SK-N-SH (cell line): Measurements from ENCODE around the gene UGP2. TPM values are rescaled to one million over a fixed set of nuclear protein-coding genes. Genes with fewer than 3 reads are reported as not detected.

Experiments
- CTCF ChIA-PET: fragments of 300-600, 350-600 bp; formaldehyde crosslinking; extraction: SDS; loops from one replicate; lab custom pipeline; 2021; lab: Yijun Ruan, JAX
- POLR2A ChIA-PET: fragments of 350-600 bp; sonication (Branson Sonifier 250); formaldehyde crosslinking; extraction: SDS; loops from one replicate; lab custom pipeline; 2020; ENCODE audit warnings: antibody characterized with exemption, inconsistent platforms; lab: Yijun Ruan, JAX
- DNase-seq: peaks from one replicate; pipeline ENCODE4 v3.0.0; 2012
- H2AFZ ChIP-seq: fragments of 200-600 bp; sonication (generic); 2 replicates; pipeline ENCODE4 v1.8.1; 2016; ENCODE audit warnings: antibody characterized with exemption, mild to moderate bottlenecking, low read depth
- H3F3A ChIP-seq: fragments of 200-600 bp; sonication (generic); replicated peaks from 2 replicates; pipeline ENCODE3; 2016; ENCODE audit warnings: antibody characterized with exemption, mild to moderate bottlenecking; ENCODE audit not compliant: insufficient read depth
- H3K27ac ChIP-seq, 2 experiments: fragments of 200-500 bp in 1 of 2; fragments of 200-600 bp in 1 of 2; sonication (Bioruptor generic) in 1 of 2; sonication (generic), shearing (Covaris generic) in 1 of 2; 2 replicates each; pipeline versions ENCODE4 v1.5.1 to v1.6.1; 2014 to 2016; ENCODE audit warnings: low read depth in 2 of 2, inconsistent platforms in 1 of 2, low read length in 1 of 2, mild to moderate bottlenecking in 1 of 2, mixed read lengths in 1 of 2
- H3K27me3 ChIP-seq: fragments of 200-600 bp; sonication (generic), shearing (Covaris generic); 2 replicates; pipeline ENCODE4 v1.6.1; 2016; ENCODE audit warnings: mixed run types; ENCODE audit not compliant: insufficient read depth
- H3K36me3 ChIP-seq, 2 experiments: fragments of 200-500 bp in 1 of 2; fragments of 200-600 bp in 1 of 2; sonication (Bioruptor generic) in 1 of 2; sonication (generic) in 1 of 2; replicated peaks in 1 of 2; 2 replicates each; pipeline versions ENCODE3 to v1.5.1; 2014 to 2016; ENCODE audit warnings: low read length in 1 of 2, mild to moderate bottlenecking in 1 of 2; ENCODE audit not compliant: insufficient read depth in 2 of 2, control insufficient read depth in 1 of 2
- H3K4me1 ChIP-seq, 2 experiments: fragments of 200-500 bp in 1 of 2; fragments of 200-600 bp in 1 of 2; sonication (Bioruptor generic) in 1 of 2; sonication (generic), shearing (Covaris generic) in 1 of 2; 2 replicates each; pipeline versions ENCODE4 v1.5.1 to v1.6.1; 2014 to 2016; ENCODE audit warnings: low read depth in 1 of 2, low read length in 1 of 2, mixed run types in 1 of 2; ENCODE audit not compliant: insufficient read depth in 2 of 2, control insufficient read depth in 1 of 2
- H3K4me2 ChIP-seq: fragments of 200-600 bp; sonication (generic), shearing (Covaris generic); 2 replicates; pipeline ENCODE4 v1.6.1; 2017; ENCODE audit warnings: mixed run types
- H3K4me3 ChIP-seq, 2 experiments: fragments of 200-500 bp in 1 of 2; fragments of 200-600 bp in 1 of 2; sonication (Bioruptor generic) in 1 of 2; sonication (generic), shearing (Covaris generic) in 1 of 2; 2 replicates each; pipeline versions ENCODE4 v1.5.1 to v1.8.1; 2014 to 2016; ENCODE audit warnings: low read depth in 2 of 2, inconsistent platforms in 1 of 2, low read length in 1 of 2, mild to moderate bottlenecking in 1 of 2, mixed read lengths in 1 of 2, moderate library complexity in 1 of 2
- H3K79me2 ChIP-seq: fragments of 200-600 bp; sonication (generic); 2 replicates; pipeline ENCODE4 v1.8.1; 2017; ENCODE audit warnings: mild to moderate bottlenecking; ENCODE audit not compliant: insufficient read depth
- H3K9ac ChIP-seq: fragments of 200-600 bp; sonication (generic); 2 replicates; pipeline ENCODE4 v1.6.1; 2017; ENCODE audit warnings: mixed run types
- H3K9me2 ChIP-seq: fragments of 200-600 bp; sonication (generic); 2 replicates; pipeline ENCODE4 v1.6.1; 2017; ENCODE audit warnings: mixed run types
- H3K9me3 ChIP-seq: fragments of 200-600 bp; sonication (generic); 2 replicates; pipeline ENCODE4 v1.6.1; 2017; ENCODE audit warnings: mixed run types, mild to moderate bottlenecking, moderate library complexity
- H4K20me1 ChIP-seq: fragments of 200-600 bp; sonication (generic); 2 replicates; pipeline ENCODE4 v1.6.1; 2017; ENCODE audit warnings: mild to moderate bottlenecking, mixed run types; ENCODE audit not compliant: insufficient read depth
- CHD2 ChIP-seq: fragments of 150-350 bp; IDR thresholded peaks from 2 replicates; pipeline ENCODE4 v1.6.1; 2018; ENCODE audit warnings: low read length; ENCODE audit not compliant: partially characterized antibody
- EP300 ChIP-seq, 2 experiments: IDR thresholded peaks; 2 replicates each; pipeline versions ENCODE4 v1.4.0 to v1.6.1; 2012; ENCODE audit warnings: borderline replicate concordance in 1 of 2, low read depth in 1 of 2, low read length in 1 of 2
- EZH2phosphoT487 ChIP-seq: fragments of 200-600 bp; sonication (generic); IDR thresholded peaks from 2 replicates; pipeline ENCODE4 v1.6.1; 2017; ENCODE audit warnings: low read depth, mixed run types, mild to moderate bottlenecking, antibody characterized with exemption, moderate library complexity, borderline replicate concordance
- GABPA ChIP-seq: IDR thresholded peaks from 2 replicates; pipeline ENCODE4 v1.4.0; 2012; ENCODE audit warnings: low read depth, mild to moderate bottlenecking
- RAD21 ChIP-seq: IDR thresholded peaks from 2 replicates; pipeline ENCODE4 v1.6.1; 2012; ENCODE audit warnings: mild to moderate bottlenecking, low read length
- ZBTB33 ChIP-seq: IDR thresholded peaks from 2 replicates; pipeline ENCODE4 v1.4.0; 2012; ENCODE audit warnings: low read depth, borderline replicate concordance
- WGBS: methylation state at CpG from one replicate; pipeline ENCODE4 v1.1.6; 2017; ENCODE audit warnings: low lambda C conversion rate; 5-methylcytosine and 5-hydroxymethylcytosine counted together
- polyA plus RNA-seq, 3 experiments: library from polyadenylated mRNA; depleted of rRNA; stranded (reverse); fragments of >200 nt; gene quantifications; 2 replicates each; pipeline ENCODE4 v1.2.3, GENCODE V29; 2012

The UGP2 gene
- polyA plus RNA-seq, 1 of the 3 experiments (the other 2 are of a cell fraction) = 30.1 TPM

- Histone ChIP-seq H4K20me1 (no peaks in the 10 kb centered on the region), H3K4me3 (no peak overlapping the region), H3K36me3 (no peaks in the 10 kb centered on the region), H3K79me2 (no peaks in the 10 kb centered on the region), H3K27ac (peak overlapping the region in 1 of 2 experiments; percentile 73; a peak in 2 of 4 replicates), H3F3A (no peaks in the 10 kb centered on the region), H3K27me3 (no peaks in the 10 kb centered on the region), H2AFZ (no peak overlapping the region), H3K4me1 (peaks cover 0 to 10% of the 10 kb centered on the region in 2 experiments; a peak in 2 of 4 replicates), H3K9ac (no peak overlapping the region), H3K9me3 (no peaks in the 10 kb centered on the region), H3K9me2 (no peaks in the 10 kb centered on the region), H3K4me2 (no peak overlapping the region)
- ChIA-PET POLR2A (no interaction called here), CTCF (interaction anchor here (1.2 kb wide), 1 partner anchor 26 kb away, joined by 3 read pairs; no protein-coding TSS in a partner anchor)
- 84% methylated on average over 2 of the region's 2 CpGs for WGBS
- peak; percentile 21 for DNase-seq
- TF ChIP-seq ZBTB33 (no peak), EP300 (IDR thresholded peaks at IDR 0.05; ENCODE audit: borderline replicate concordance in 1 of 2, low read depth in 1 of 2, low read length in 1 of 2) (peak in 1 of 2 experiments; percentile 27; a peak in 1 of 4 replicates)
These were observed 7.3 kb upstream of the UGP2 start for GRCh38 chr2:63834401-63834800.

- peaks cover 8% of the 10 kb centered on the region for H3F3A ChIP-seq
- no peak for DNase-seq
- 77% methylated on average over 2 of the region's 2 CpGs for WGBS
- no peak overlapping the region for H2AFZ ChIP-seq
- no peaks in the 10 kb centered on the region for H3K9me3 ChIP-seq
- ChIA-PET POLR2A (no interaction called here), CTCF (no interaction called here)
- H3K36me3 ChIP-seq = no peaks in the 10 kb centered on the region
- TF ChIP-seq RAD21 (no peak), EP300 (IDR thresholded peaks at IDR 0.05; ENCODE audit: borderline replicate concordance in 1 of 2, low read depth in 1 of 2, low read length in 1 of 2) (no peak), GABPA (no peak), EZH2phosphoT487 (no peak), ZBTB33 (no peak), CHD2 (no peak)
- H3K4me2 ChIP-seq = no peak overlapping the region
- H3K4me1 ChIP-seq = peaks cover 0 to 16% of the 10 kb centered on the region in 2 experiments; a peak in 2 of 4 replicates
- H4K20me1 ChIP-seq = no peaks in the 10 kb centered on the region
- H3K4me3 ChIP-seq = no peak overlapping the region
- no peak overlapping the region for H3K9ac ChIP-seq
- no peak overlapping the region for H3K27ac ChIP-seq
- peaks cover 5% of the 10 kb centered on the region for H3K79me2 ChIP-seq
- no peaks in the 10 kb centered on the region for H3K9me2 ChIP-seq
- H3K27me3 ChIP-seq = no peaks in the 10 kb centered on the region
These were observed 4.6 kb upstream of the UGP2 start for GRCh38 chr2:63837036-63837594.
